OCI-LY1 (cell line): ENCODE data around the gene RNF34.

Source experiments
- CTCF ChIP-seq: fragments of 200-600 bp; sonication (generic), shearing (Covaris generic); IDR thresholded peaks from 2 replicates; pipeline ENCODE4 v1.5.1; 2017; ENCODE audit warnings: mild to moderate bottlenecking, antibody characterized with exemption, low read length, moderate library complexity, mixed read lengths
- EZH2 ChIP-seq: fragments of 200-600 bp; sonication (generic), shearing (Covaris generic); IDR thresholded peaks from 2 replicates; pipeline ENCODE4 v1.8.0; 2017; ENCODE audit warnings: borderline replicate concordance, mixed run types, mild to moderate bottlenecking, antibody characterized with exemption, low read length, moderate library complexity, mixed read lengths

- TF ChIP-seq CTCF: no peak
- TF ChIP-seq EZH2: no peak
Measured at GRCh38 chr12:121376754-121377697, 22.9 kb upstream of the RNF34 start.
